Gastrocnemius medialis (tissue), 4 donors: ENCODE data around the gene CPA4.

ENCODE experiments used
- CTCF ChIP-seq, 5 experiments: fragments of 450-650 bp in 3 of 5; fragments of 200-600 bp in 2 of 5; sonication (generic) in 2 of 5; IDR thresholded peaks in 4 of 5; conservative IDR thresholded peaks in 1 of 5; 1 replicate in 4 of 5; 2 replicates in 1 of 5; pipeline ENCODE4 v1.5.1; 2016 to 2019; ENCODE audit warnings: antibody characterized with exemption in 5 of 5, mild to moderate bottlenecking in 3 of 5, moderate library complexity in 3 of 5
- POLR2A ChIP-seq, 2 donors: fragments of 450-650 bp; IDR thresholded peaks; one replicate each; pipeline ENCODE4 v1.6.1; 2017; ENCODE audit warnings: antibody characterized with exemption in 2 of 2, mild to moderate bottlenecking in 2 of 2, moderate library complexity in 2 of 2

GRCh38 chr7:130324306-130324943 lies 31.5 kb downstream of the CPA4 start:
- TF ChIP-seq CTCF (IDR thresholded peaks at IDR 0.05 in 4 of 5, conservative IDR thresholded peaks at IDR 0.05 in 1 of 5) = no peak
- no peak for TF ChIP-seq POLR2A (IDR thresholded peaks at IDR 0.05)
